SKM-1 treated with dmso at 0.1 percent for 144 hours (cell line): ENCODE measurements around the gene SLC27A5.
A peak's percentile ranks its signal among the peaks of the same experiment; 100 is the strongest.
"Not testable (repeated sequence)": the region's sequence is repeated elsewhere in the genome, so short reads cannot be mapped to it uniquely, and the experiment has no call there.

Experiments used
- DNase-seq: peaks from one replicate; lab custom pipeline; 2025; ENCODE audit not compliant: unreplicated experiment; lab: John Stamatoyannopoulos, UW

Gene SLC27A5

DNA sequence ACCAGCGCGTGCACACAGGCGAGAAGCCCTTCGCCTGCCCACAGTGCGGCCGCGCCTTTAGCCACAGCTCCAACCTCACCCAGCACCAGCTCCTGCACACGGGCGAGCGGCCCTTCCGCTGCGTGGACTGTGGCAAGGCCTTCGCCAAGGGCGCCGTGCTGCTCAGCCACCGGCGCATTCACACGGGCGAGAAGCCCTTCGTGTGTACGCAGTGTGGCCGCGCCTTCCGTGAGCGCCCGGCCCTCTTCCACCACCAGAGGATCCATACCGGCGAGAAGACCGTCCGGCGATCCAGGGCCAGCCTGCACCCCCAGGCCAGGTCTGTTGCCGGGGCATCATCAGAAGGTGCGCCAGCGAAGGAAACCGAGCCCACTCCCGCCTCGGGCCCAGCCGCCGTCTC, 40.1 kb downstream of the SLC27A5 start:
- DNase-seq = no peak

DNA sequence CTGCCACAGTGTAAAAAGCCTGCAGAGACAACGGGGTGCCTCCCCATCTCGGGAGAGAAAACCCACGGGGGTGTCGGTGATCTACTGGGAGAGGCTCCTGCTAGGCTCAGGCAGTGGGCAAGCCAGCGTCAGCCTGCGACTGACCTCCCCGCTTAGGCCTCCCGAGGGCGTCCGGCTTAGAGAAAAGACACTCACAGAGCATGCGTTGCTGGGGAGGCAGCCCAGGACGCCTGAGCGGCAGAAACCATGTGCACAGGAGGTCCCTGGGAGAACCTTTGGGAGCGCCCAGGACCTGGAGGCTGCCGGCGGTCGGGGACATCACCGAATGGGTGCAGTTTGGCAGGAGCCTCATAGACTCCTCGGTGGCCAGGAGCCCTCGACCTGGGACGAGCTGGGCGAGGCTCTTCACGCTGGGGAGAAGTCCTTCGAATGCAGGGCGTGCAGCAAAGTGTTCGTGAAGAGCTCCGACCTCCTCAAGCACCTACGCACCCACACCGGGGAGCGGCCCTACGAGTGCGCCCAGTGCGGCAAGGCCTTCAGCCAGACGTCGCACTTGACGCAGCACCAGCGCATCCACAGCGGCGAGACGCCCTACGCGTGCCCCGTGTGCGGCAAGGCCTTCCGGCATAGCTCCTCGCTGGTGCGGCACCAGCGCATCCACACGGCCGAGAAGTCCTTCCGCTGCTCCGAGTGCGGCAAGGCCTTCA, 40.8 kb downstream of the SLC27A5 start:
- not testable (repeated sequence) for DNase-seq

DNA sequence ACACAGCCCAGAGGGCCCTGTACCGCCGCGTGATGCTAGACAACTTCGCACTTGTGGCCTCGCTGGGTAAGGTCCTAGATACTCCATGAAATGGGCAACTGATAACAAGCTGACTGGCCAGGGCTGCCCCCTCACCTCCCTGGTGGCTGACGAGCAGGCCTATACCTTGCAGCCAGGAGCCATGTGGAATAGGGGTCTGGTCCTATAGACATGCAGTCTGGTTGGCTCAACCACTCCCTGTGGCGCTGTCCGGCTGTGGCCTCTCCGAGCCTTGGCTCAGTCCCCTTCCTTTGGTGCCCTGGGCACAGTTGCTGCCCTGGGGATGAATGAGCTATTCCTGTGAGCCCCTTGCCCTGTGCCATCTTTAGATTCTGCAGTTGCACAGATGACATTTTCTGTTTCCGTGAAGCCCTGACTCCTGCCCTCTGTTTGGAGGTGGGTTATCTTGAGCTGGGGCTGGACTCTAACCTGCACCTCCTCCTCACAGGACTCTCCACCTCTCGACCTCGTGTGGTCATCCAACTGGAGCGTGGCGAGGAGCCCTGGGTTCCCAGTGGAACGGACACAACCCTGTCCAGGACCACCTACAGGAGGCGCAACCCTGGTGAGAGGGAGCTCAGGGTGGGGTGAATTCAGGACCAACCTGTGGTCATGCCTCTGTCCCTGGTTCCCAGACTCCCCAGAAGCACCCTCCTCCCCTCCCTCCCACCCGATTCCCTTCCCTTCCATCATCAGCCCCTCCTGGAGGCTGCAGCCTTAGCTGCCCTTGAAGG, 42.4 kb downstream of the SLC27A5 start:
- no peak for DNase-seq

DNA sequence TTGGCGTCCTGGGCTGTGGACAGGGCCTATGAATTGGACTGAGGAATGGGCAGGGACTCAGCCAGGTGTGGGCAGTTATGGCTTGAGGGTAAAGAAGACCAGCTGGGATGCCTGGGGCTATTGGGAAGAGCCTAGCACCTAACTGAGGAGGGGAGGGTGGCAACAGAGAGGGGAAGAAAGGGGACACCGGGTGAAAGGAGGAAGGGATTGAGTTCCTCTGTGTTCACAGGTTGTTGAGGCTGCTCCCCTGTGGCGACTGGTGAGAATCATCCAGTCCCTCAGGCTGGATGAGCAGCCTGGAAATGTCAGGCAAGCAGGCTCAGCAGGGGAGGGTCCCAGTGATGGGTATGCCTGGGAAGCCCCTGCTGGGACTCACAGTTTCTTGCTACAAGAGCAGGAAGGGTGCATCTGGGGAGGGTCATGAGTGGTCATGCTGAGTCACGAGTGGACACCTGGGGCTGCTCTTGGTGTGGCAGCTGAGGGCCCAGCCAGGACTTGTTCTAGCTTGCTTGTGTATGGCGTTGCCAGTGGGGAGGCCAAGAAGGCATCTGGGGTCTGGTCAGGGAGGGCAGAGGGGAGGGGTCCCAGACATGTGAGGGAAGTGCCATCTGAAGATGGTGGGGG, 43.5 kb downstream of the SLC27A5 start:
- DNase-seq = no peak

DNA sequence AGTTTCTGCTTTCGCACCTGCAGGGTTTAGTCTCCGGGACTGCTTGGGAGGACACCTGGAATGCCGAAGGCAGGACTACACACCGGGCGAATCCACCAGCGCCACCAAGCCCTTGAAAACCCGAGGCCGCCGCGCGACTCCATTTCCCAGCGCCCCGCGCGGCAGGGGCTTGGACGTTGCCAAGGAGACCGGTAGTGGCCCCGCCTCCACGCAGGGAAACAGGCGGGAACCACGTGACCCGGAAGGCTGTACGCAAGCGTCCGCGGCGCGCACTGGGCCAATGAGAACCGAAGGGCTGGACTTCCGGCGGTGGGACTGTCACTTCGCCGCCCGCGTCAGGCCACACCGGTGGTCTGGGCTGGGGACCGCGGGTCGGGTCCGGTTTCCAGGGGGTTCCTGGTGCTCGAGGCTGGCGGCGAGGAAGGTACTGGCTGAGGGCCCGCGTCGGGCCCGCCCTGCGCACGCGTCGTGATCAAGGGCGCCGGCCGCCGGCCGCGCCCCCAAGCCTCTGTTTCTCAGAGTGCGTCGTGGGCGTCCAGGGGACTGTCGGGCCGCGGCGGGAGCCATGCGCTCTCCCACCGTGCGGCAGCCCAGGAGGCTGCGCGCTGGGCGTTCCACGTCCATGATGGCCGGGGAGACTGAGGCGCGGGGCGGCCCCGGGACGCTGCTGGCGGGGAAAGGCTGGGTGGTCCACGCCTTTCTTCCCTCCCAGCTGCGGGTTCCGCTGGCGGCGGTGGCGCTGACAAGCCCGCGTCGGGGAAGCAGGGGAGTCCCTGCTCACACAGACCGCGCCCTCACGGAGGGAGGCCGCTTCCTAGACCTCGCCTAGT, 44.8 kb downstream of the SLC27A5 start, which contains the start of gene ZNF324:
TSS of gene ZNF324 (plus strand) at position 321 of the 830 bp plus-strand sequence. CDS start 2,106 bp downstream, outside the sequence.
- DNase-seq = peak; percentile 63

DNA sequence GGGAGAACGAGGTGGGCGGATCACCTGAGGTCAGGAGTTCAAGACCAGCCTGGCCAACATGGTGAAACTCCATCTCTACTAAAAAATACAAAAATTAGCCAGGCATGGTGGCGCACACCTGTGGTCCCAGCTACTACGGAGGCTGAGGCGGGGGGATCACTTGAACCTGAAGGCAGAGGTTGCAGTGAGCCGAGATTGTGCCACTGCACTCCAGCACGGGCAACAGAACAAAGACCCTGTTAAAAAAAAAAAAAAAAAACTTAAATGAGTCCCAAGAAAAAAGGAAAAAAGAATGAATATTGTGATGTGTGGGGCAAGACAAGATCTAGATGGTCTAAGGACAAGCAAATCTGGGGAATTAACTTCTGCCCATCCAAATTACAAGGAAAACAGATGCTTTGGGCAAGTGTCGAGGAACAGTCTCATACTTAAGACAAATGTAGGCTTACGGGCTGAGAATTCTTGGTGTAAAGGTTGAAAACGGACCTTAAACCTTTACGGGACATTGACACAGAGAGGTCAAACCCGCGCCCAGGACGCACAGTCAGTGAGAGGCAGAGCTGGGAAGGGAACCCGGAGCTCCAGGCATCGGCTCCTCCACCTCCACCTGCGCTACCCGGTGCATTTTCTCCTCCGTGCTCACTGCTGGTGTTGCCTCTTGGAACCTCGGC, 45.6 kb downstream of the SLC27A5 start:
- DNase-seq = no peak

DNA sequence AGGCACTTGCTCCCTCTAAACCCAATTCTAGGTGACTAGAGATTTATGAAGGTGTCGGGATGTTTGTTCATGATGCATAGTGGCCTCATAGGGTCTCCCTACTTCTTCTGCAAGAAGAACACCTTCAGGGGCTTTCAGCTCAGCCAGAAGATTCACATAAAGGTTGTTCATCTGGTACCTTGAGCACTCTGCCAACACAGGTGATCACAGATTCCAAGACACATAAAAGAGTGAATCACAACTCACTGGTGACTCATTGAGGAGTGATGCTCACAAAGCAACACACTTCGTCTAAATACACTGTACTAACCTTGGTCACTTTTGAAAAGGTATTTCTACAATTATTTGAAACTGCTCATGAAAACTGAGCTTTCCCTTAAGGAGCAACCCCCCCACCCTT, 51.8 kb downstream of the SLC27A5 start:
- DNase-seq = no peak

DNA sequence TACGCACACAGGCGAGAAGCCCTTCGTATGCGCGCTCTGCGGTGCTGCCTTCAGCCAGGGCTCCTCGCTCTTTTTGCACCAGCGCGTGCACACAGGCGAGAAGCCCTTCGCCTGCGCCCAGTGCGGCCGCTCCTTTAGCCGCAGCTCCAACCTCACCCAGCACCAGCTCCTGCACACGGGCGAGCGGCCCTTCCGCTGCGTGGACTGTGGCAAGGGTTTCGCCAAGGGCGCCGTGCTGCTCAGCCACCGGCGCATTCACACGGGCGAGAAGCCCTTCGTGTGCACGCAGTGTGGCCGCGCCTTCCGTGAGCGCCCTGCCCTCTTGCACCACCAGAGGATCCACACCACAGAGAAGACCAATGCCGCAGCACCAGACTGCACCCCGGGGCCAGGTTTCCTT, 55.7 kb downstream of the SLC27A5 start:
- DNase-seq = no peak

DNA sequence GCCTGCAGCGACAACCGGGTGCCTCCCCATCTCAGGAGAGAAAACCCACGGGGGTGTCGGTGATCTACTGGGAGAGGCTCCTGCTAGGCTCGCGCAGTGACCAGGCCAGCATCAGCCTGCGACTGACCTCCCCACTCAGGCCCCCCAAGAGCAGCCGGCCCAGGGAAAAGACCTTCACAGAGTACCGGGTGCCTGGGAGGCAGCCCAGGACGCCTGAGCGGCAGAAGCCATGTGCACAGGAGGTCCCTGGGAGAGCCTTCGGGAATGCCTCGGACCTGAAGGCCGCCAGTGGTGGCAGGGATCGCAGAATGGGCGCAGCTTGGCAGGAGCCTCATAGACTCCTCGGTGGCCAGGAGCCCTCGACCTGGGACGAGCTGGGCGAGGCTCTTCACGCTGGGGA, 56.5 kb downstream of the SLC27A5 start:
- DNase-seq = no peak

DNA sequence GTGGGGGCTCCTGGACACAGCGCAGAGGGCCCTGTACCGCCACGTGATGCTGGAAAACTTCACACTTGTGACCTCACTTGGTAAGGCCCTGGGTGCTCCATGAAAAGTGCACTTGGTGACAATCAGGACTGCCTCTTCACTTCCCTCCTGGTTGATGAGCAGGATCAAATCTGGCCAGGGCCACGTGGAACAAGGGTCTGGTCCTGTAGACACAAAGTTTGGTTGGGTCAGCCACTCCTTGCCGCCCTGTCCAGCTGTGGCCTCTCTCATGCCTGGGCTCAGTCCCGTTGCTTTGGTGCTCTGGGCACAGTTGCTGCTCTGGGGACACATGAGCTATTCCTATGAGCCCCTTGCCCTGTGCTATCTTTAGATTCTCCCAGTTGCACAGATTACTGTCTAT, 58.0 kb downstream of the SLC27A5 start:
- DNase-seq = no peak

DNA sequence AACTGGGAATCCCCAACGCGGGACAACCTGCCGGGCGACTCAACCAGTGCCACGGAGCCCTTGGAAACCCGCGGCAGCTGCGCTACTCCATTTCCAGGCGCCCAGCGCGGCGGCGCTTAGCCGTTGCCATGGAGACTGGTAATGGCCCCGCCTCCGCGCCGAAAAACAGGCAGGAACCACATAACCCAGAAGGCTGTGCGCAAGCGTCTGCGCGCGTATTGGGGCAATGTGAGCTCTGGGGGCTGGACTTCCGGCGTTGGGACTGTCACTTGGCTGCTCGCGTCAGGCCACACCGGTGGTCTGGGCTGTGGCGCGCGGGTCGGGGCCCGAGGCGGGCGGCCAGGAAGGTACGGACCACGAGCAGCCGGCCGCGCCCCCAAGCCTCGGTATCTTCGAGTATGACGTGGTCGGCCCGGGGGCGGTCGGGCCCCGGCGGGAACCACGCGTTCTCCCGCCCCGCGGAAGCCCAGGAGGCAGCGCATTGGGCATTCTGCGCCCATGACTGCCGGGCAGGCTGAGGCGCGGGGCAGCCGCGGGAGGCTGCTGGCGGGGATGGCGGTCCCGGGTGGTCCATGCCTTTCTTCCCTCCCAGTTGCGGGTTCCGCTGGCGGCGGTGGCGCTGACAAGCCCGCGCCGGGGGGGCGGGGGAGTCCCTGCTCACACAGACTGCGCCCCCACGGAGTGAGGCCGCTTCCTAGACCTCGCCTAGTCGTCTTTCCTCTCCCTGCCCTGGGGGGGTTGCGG, 60.3 kb downstream of the SLC27A5 start, which contains the start of gene ZNF324B:
TSS of gene ZNF324B (plus strand) at position 265 of the 744 bp plus-strand sequence. CDS start 2,080 bp downstream, outside the sequence.
- peak; percentile 71 for DNase-seq

DNA sequence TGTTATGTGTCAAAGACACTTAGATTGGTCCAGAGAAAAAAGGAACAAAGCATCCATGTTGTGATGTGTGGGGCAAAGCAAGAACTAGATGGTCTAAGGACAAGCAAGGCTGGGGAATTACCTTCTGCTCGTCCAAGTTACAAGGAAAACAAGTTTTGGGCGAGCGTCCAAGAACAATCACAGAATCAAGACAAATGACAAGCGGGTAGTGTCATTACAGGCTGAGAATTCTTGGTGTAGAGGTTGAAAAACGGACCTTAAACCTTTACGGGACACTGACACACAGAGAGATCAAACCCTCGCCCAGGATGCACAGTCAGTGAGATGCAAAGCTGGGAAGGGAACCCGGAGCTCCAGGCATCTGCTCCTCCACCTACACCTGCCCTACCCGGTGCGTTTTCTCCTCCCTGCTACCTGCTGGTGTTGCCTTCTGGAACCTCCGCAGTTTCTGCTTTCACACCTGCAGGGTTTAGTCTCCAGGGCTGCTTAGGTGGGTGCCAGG, 60.9 kb downstream of the SLC27A5 start:
- DNase-seq = no peak

DNA sequence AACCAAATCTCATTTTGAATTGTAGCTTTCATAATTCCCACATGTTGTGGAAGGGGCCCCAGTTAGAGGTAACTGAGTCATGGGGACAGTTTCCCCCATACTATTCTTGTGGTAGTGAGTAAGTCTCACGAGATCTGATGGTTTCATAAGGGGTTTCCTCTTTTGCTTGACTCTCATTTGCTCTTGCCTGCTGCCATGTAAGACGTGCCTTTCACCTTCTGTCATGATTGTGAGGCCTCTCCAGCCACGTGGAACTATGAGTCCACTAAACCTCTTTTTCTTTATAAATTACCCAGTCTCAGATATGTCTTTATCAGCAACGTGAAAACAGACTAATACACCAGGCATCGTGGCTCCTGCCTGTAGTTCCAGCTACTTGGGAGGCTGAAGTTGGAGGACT, 61.8 kb downstream of the SLC27A5 start:
- not testable (repeated sequence) for DNase-seq

DNA sequence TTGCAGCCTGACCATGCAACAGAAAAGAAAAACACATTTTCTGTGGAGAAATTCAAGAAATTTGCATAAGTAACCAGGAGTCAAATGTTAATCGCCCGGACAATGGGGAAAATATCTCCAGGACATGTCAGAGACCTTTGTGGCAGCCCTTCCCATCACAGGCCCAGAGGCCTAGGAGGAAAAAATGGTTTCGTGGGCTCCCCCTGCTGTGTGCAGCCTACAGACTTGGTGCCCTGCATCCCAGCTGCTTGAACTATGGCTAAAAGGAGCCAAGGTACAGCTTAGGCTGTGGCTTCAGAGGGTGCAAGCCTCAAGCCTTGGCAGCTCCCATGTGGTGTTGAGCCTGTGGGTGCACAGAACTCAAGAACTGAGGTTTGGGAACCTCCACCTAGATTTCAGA, 62.9 kb downstream of the SLC27A5 start:
- not testable (repeated sequence) for DNase-seq
